ENCODE measurements around the gene PDILT.
"Not testable (repeated sequence)": the region's sequence is repeated elsewhere in the genome, so short reads cannot be mapped to it uniquely, and the experiment has no call there.

The PDILT gene

GRCh38 chr16:20404637-20405036, at the start of gene PDILT:
TSS of gene PDILT (minus strand) at chr16:20404737. CDS start at chr16:20399300, 5,437 bp downstream.
- H3K4me3 ChIP-seq (ENCODE audit: low read length): no peak within 1 kb of the TSS
- H3K27me3 ChIP-seq (ENCODE audit: control insufficient read depth, insufficient read depth, low read length): no peaks in the 10 kb centered on the region
- no peaks in the 10 kb centered on the region for H3K36me3 ChIP-seq (ENCODE audit: control insufficient read depth, low read depth, low read length)
- no peaks in the 10 kb centered on the region for H3K4me1 ChIP-seq (ENCODE audit: control insufficient read depth, low read depth, low read length)
- no peak within 1 kb of the TSS for H3K9ac ChIP-seq (ENCODE audit: low read length)
- no peaks in the 10 kb centered on the region for H3K9me3 ChIP-seq (ENCODE audit: control insufficient read depth, low read depth, low read length)
- H3K27ac ChIP-seq (ENCODE audit: low read length): no peak within 1 kb of the TSS

GRCh38 chr16:20453633-20454032, 49.1 kb upstream of the PDILT start:
- not testable (repeated sequence) for H3K27ac ChIP-seq (ENCODE audit: low read length); H3K9me3 ChIP-seq (ENCODE audit: control insufficient read depth, low read depth, low read length); H3K27me3 ChIP-seq (ENCODE audit: control insufficient read depth, insufficient read depth, low read length); H3K4me1 ChIP-seq (ENCODE audit: control insufficient read depth, low read depth, low read length); H3K9ac ChIP-seq (ENCODE audit: low read length); H3K36me3 ChIP-seq (ENCODE audit: control insufficient read depth, low read depth, low read length); H3K4me3 ChIP-seq (ENCODE audit: low read length)

- not testable (repeated sequence) for H3K27me3 ChIP-seq (ENCODE audit: control insufficient read depth, insufficient read depth, low read length); H3K4me1 ChIP-seq (ENCODE audit: control insufficient read depth, low read depth, low read length); H3K9ac ChIP-seq (ENCODE audit: low read length); H3K36me3 ChIP-seq (ENCODE audit: control insufficient read depth, low read depth, low read length); H3K4me3 ChIP-seq (ENCODE audit: low read length); H3K9me3 ChIP-seq (ENCODE audit: control insufficient read depth, low read depth, low read length); H3K27ac ChIP-seq (ENCODE audit: low read length)
Observed at GRCh38 chr16:20451364-20451763, 46.8 kb upstream of the PDILT start, which contains the start of gene ACSM2A. TSS of gene ACSM2A (plus strand) at chr16:20451521. CDS start at chr16:20460115, 8,594 bp downstream.

- H3K27ac ChIP-seq (ENCODE audit: low read length); H3K4me1 ChIP-seq (ENCODE audit: control insufficient read depth, low read depth, low read length); H3K9ac ChIP-seq (ENCODE audit: low read length); H3K9me3 ChIP-seq (ENCODE audit: control insufficient read depth, low read depth, low read length); H3K27me3 ChIP-seq (ENCODE audit: control insufficient read depth, insufficient read depth, low read length); H3K36me3 ChIP-seq (ENCODE audit: control insufficient read depth, low read depth, low read length); H3K4me3 ChIP-seq (ENCODE audit: low read length): not testable (repeated sequence)
Observed at GRCh38 chr16:20446652-20447393, 42.3 kb upstream of the PDILT start.

GRCh38 chr16:20441859-20442258, 37.3 kb upstream of the PDILT start:
- not testable (repeated sequence) for H3K27ac ChIP-seq (ENCODE audit: low read length); H3K4me3 ChIP-seq (ENCODE audit: low read length); H3K27me3 ChIP-seq (ENCODE audit: control insufficient read depth, insufficient read depth, low read length); H3K36me3 ChIP-seq (ENCODE audit: control insufficient read depth, low read depth, low read length); H3K4me1 ChIP-seq (ENCODE audit: control insufficient read depth, low read depth, low read length); H3K9me3 ChIP-seq (ENCODE audit: control insufficient read depth, low read depth, low read length); H3K9ac ChIP-seq (ENCODE audit: low read length)

- H3K4me1 ChIP-seq (ENCODE audit: control insufficient read depth, low read depth, low read length): no peaks in the 10 kb centered on the region
- no peak overlapping the region for H3K27ac ChIP-seq (ENCODE audit: low read length)
- no peaks in the 10 kb centered on the region for H3K27me3 ChIP-seq (ENCODE audit: control insufficient read depth, insufficient read depth, low read length)
- no peaks in the 10 kb centered on the region for H3K36me3 ChIP-seq (ENCODE audit: control insufficient read depth, low read depth, low read length)
- H3K9ac ChIP-seq (ENCODE audit: low read length): no peak overlapping the region
- no peaks in the 10 kb centered on the region for H3K9me3 ChIP-seq (ENCODE audit: control insufficient read depth, low read depth, low read length)
- no peak overlapping the region for H3K4me3 ChIP-seq (ENCODE audit: low read length)
Observed at GRCh38 chr16:20441191-20441590, 36.7 kb upstream of the PDILT start.

- H3K4me3 ChIP-seq (ENCODE audit: low read length); H3K9me3 ChIP-seq (ENCODE audit: control insufficient read depth, low read depth, low read length); H3K9ac ChIP-seq (ENCODE audit: low read length); H3K4me1 ChIP-seq (ENCODE audit: control insufficient read depth, low read depth, low read length); H3K36me3 ChIP-seq (ENCODE audit: control insufficient read depth, low read depth, low read length); H3K27ac ChIP-seq (ENCODE audit: low read length); H3K27me3 ChIP-seq (ENCODE audit: control insufficient read depth, insufficient read depth, low read length): not testable (repeated sequence)
Observed at GRCh38 chr16:20440731-20441130, 36.2 kb upstream of the PDILT start.

GRCh38 chr16:20439820-20440231, 35.3 kb upstream of the PDILT start:
- H3K4me3 ChIP-seq (ENCODE audit: low read length); H3K27me3 ChIP-seq (ENCODE audit: control insufficient read depth, insufficient read depth, low read length); H3K36me3 ChIP-seq (ENCODE audit: control insufficient read depth, low read depth, low read length); H3K4me1 ChIP-seq (ENCODE audit: control insufficient read depth, low read depth, low read length); H3K9ac ChIP-seq (ENCODE audit: low read length); H3K9me3 ChIP-seq (ENCODE audit: control insufficient read depth, low read depth, low read length); H3K27ac ChIP-seq (ENCODE audit: low read length): not testable (repeated sequence)

- not testable (repeated sequence) for H3K4me3 ChIP-seq (ENCODE audit: low read length); H3K4me1 ChIP-seq (ENCODE audit: control insufficient read depth, low read depth, low read length); H3K27ac ChIP-seq (ENCODE audit: low read length)
Observed at GRCh38 chr16:20438950-20439349, 34.4 kb upstream of the PDILT start.

GRCh38 chr16:20430948-20431347, 26.4 kb upstream of the PDILT start:
- no peaks in the 10 kb centered on the region for H3K9me3 ChIP-seq (ENCODE audit: control insufficient read depth, low read depth, low read length)
- no peaks in the 10 kb centered on the region for H3K4me1 ChIP-seq (ENCODE audit: control insufficient read depth, low read depth, low read length)
- H3K36me3 ChIP-seq (ENCODE audit: control insufficient read depth, low read depth, low read length): no peaks in the 10 kb centered on the region
- no peaks in the 10 kb centered on the region for H3K27me3 ChIP-seq (ENCODE audit: control insufficient read depth, insufficient read depth, low read length)
- no peak overlapping the region for H3K4me3 ChIP-seq (ENCODE audit: low read length)
- no peak overlapping the region for H3K27ac ChIP-seq (ENCODE audit: low read length)
- H3K9ac ChIP-seq (ENCODE audit: low read length): no peak overlapping the region

More at GRCh38 chr16:20438950-20439349, 34.4 kb upstream of the PDILT start:
- not testable (repeated sequence) for H3K36me3 ChIP-seq (ENCODE audit: control insufficient read depth, low read depth, low read length); H3K27me3 ChIP-seq (ENCODE audit: control insufficient read depth, insufficient read depth, low read length); H3K9ac ChIP-seq (ENCODE audit: low read length); H3K9me3 ChIP-seq (ENCODE audit: control insufficient read depth, low read depth, low read length)

- not testable (repeated sequence) for H3K4me3 ChIP-seq (ENCODE audit: low read length); H3K27me3 ChIP-seq (ENCODE audit: control insufficient read depth, insufficient read depth, low read length); H3K4me1 ChIP-seq (ENCODE audit: control insufficient read depth, low read depth, low read length); H3K9ac ChIP-seq (ENCODE audit: low read length); H3K9me3 ChIP-seq (ENCODE audit: control insufficient read depth, low read depth, low read length); H3K36me3 ChIP-seq (ENCODE audit: control insufficient read depth, low read depth, low read length); H3K27ac ChIP-seq (ENCODE audit: low read length)
Observed at GRCh38 chr16:20430480-20430879, 25.9 kb upstream of the PDILT start.

GRCh38 chr16:20429499-20429898, 25.0 kb upstream of the PDILT start:
- H3K27ac ChIP-seq (ENCODE audit: low read length); H3K9me3 ChIP-seq (ENCODE audit: control insufficient read depth, low read depth, low read length); H3K27me3 ChIP-seq (ENCODE audit: control insufficient read depth, insufficient read depth, low read length); H3K4me1 ChIP-seq (ENCODE audit: control insufficient read depth, low read depth, low read length); H3K36me3 ChIP-seq (ENCODE audit: control insufficient read depth, low read depth, low read length); H3K4me3 ChIP-seq (ENCODE audit: low read length); H3K9ac ChIP-seq (ENCODE audit: low read length): not testable (repeated sequence)

All from iPS-18a (cell line).